GM23338 (cell line): ENCODE measurements around the gene SPINK2. TPM values are rescaled to one million over a fixed set of nuclear protein-coding genes. Genes with fewer than 3 reads are reported as not detected.

ENCODE experiments used
- ATAC-seq: fragments of 200-7000 bp; cut with Tn5 transposase; 3 replicates; pipeline ENCODE4 v1.9.1; 2020
- DNase-seq: peaks from one replicate; pipeline ENCODE4 v3.0.0-alpha.2; 2015; ENCODE audit warnings: low spot score
- H2AFZ ChIP-seq: fragments of 200-600 bp; sonication (generic); 2 replicates; pipeline ENCODE4 v1.8.0; 2016; ENCODE audit warnings: antibody characterized with exemption, mild to moderate bottlenecking, moderate library complexity
- H3F3A ChIP-seq: fragments of 200-600 bp; sonication (generic); replicated peaks from 2 replicates; pipeline ENCODE4 v1.8.0; 2017; ENCODE audit warnings: antibody characterized with exemption, mixed run types, low read depth
- H3K27ac ChIP-seq: fragments of 200-600 bp; sonication (generic); 2 replicates; pipeline ENCODE4 v1.6.1; 2016; ENCODE audit warnings: low read depth
- H3K27me3 ChIP-seq: fragments of 200-600 bp; sonication (generic); 2 replicates; pipeline ENCODE4 v1.8.0; 2016; ENCODE audit warnings: mild to moderate bottlenecking, mixed run types, moderate library complexity; ENCODE audit not compliant: insufficient read depth
- H3K36me3 ChIP-seq: fragments of 200-600 bp; sonication (generic); 2 replicates; pipeline ENCODE4 v1.8.0; 2016; ENCODE audit warnings: mild to moderate bottlenecking; ENCODE audit not compliant: insufficient read depth
- H3K4me1 ChIP-seq: fragments of 200-600 bp; sonication (generic); 2 replicates; pipeline ENCODE4 v1.8.0; 2016; ENCODE audit warnings: mild to moderate bottlenecking, moderate library complexity; ENCODE audit not compliant: insufficient read depth
- H3K4me2 ChIP-seq: fragments of 200-600 bp; sonication (generic); 2 replicates; pipeline ENCODE4 v1.7.1; 2017; ENCODE audit warnings: mixed run types
- H3K4me3 ChIP-seq: fragments of 200-600 bp; sonication (generic); 2 replicates; pipeline ENCODE4 v1.6.1; 2016; ENCODE audit warnings: mixed run types
- H3K79me2 ChIP-seq: fragments of 200-600 bp; sonication (generic); replicated peaks from 2 replicates; pipeline ENCODE4 v1.8.0; 2017; ENCODE audit warnings: mild to moderate bottlenecking; ENCODE audit not compliant: insufficient read depth
- H3K9me2 ChIP-seq: fragments of 200-600 bp; sonication (generic); 2 replicates; pipeline ENCODE4 v1.8.0; 2017; ENCODE audit not compliant: insufficient read depth
- H4K20me1 ChIP-seq: fragments of 200-600 bp; sonication (generic); replicated peaks from 2 replicates; pipeline ENCODE4 v1.8.0; 2017; ENCODE audit warnings: mild to moderate bottlenecking; ENCODE audit not compliant: insufficient read depth
- H3K27ac Mint-ChIP-seq: 2 replicates; pipeline ENCODE4 v1.8.0; 2020; ENCODE audit warnings: inconsistent platforms, mild to moderate bottlenecking, moderate library complexity, mixed read lengths
- H3K27me3 Mint-ChIP-seq: 3 replicates; pipeline ENCODE4 v1.8.0; 2022; ENCODE audit warnings: low read depth, mild to moderate bottlenecking, moderate library complexity, mixed read lengths, inconsistent platforms; ENCODE audit not compliant: insufficient read depth, poor library complexity
- H3K36me3 Mint-ChIP-seq: 3 replicates; pipeline ENCODE4 v1.8.0; 2021; ENCODE audit warnings: low read depth, mild to moderate bottlenecking, inconsistent platforms, moderate library complexity, mixed read lengths
- H3K4me1 Mint-ChIP-seq: 3 replicates; pipeline ENCODE4 v1.8.0; 2020; ENCODE audit warnings: mild to moderate bottlenecking, inconsistent platforms, mixed read lengths
- H3K4me3 Mint-ChIP-seq: 3 replicates; pipeline ENCODE4 v1.8.0; 2021; ENCODE audit warnings: moderate library complexity, mild to moderate bottlenecking, inconsistent platforms, mixed read lengths
- H3K9me3 Mint-ChIP-seq: 3 replicates; pipeline ENCODE4 v1.8.0; 2020; ENCODE audit warnings: moderate library complexity, mild to moderate bottlenecking, inconsistent platforms, mixed read lengths
- EZH2 ChIP-seq: fragments of 200-600 bp; sonication (generic); IDR thresholded peaks from one replicate; pipeline ENCODE4 v1.8.0; 2017; ENCODE audit warnings: antibody characterized with exemption, mild to moderate bottlenecking, low read depth; ENCODE audit not compliant: unreplicated experiment
- POLR2AphosphoS5 ChIP-seq: IDR thresholded peaks from 2 replicates; pipeline ENCODE4 v1.6.1; 2016; ENCODE audit warnings: antibody characterized with exemption, low read depth
- STAT1 ChIP-seq: IDR thresholded peaks from one replicate; pipeline ENCODE4 v1.6.1; 2016; ENCODE audit warnings: antibody characterized with exemption; ENCODE audit not compliant: unreplicated experiment
- ZNF114 ChIP-seq: fragments of 250-450 bp; sonication (Bioruptor Pico); IDR thresholded peaks from 2 replicates; pipeline ENCODE4 v1.5.0; 2020; ENCODE audit warnings: mild to moderate bottlenecking, moderate library complexity
- ZNF331 ChIP-seq: fragments of 250-450 bp; sonication (Bioruptor Pico); IDR thresholded peaks from 2 replicates; pipeline ENCODE4 v1.5.0; 2020; ENCODE audit warnings: low read depth, mild to moderate bottlenecking, moderate library complexity
- polyA plus RNA-seq: library from polyadenylated mRNA; unstranded; fragments of >200 nt; fragmentation: Nextera tagmentation; extraction: Ambion mirVana; gene quantifications from 2 replicates; pipeline ENCODE4 v1.2.1, GENCODE V29; 2016
- total RNA-seq: library from RNA; depleted of rRNA; stranded (reverse); fragments of >200 nt; shearing (Covaris generic); gene quantifications from 2 replicates; pipeline ENCODE4 v1.2.3, GENCODE V29; 2014
- TF ChIP-seq, protein P1 (sequence below): fragments of 250-450 bp; sonication (Bioruptor Pico); IDR thresholded peaks from 2 replicates; pipeline ENCODE4 v1.5.0; 2020; ENCODE audit warnings: mild to moderate bottlenecking, moderate library complexity
- TF ChIP-seq, protein P2 (sequence below), 2 experiments: fragments of 200-600 bp in 1 of 2; sonication (generic) in 1 of 2; conservative IDR thresholded peaks; 2 replicates each; pipeline versions ENCODE4 v1.5.1 to v1.6.1; 2016 to 2017; ENCODE audit warnings: antibody characterized with exemption in 2 of 2, low read depth in 2 of 2, mild to moderate bottlenecking in 2 of 2, moderate library complexity in 1 of 2

The SPINK2 gene
- total and polyA plus RNA-seq, 2 experiments from 2014 or later: 0.73 to 6.4 TPM

DNA sequence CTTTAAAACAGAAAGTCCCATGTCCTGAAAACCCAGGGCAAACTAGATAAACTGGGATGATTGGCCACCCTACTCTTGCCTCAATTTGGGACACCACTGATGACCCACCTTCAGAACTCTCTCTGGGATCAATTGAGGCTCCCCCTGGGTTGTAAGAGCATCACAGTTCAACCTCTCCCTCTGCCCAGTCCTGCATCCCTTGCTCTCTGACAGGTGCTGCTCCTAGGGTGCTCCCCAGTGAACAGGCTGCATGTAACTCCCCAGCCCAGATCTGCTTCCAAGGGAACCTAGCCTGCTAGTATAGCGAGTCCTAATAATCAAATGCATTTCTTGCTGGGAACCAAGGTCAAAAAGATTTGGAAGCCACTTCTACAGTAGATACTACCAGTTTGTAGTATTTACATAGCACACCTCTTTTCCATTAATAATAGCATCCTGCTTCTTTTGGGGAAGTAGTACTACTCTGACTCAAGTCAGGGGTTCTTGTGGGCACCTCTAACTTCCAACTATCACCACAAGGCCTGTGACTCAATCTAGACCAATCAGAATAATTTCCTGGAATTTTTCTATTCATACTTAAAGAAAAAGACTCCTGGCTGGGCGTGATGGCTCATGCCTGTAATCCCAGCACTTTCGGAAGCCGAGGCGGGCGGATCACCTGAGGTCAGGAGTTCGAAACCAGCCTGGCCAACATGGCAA lies 42.1 kb upstream of the SPINK2 start (continued):
- TF ChIP-seq, protein P1, sequence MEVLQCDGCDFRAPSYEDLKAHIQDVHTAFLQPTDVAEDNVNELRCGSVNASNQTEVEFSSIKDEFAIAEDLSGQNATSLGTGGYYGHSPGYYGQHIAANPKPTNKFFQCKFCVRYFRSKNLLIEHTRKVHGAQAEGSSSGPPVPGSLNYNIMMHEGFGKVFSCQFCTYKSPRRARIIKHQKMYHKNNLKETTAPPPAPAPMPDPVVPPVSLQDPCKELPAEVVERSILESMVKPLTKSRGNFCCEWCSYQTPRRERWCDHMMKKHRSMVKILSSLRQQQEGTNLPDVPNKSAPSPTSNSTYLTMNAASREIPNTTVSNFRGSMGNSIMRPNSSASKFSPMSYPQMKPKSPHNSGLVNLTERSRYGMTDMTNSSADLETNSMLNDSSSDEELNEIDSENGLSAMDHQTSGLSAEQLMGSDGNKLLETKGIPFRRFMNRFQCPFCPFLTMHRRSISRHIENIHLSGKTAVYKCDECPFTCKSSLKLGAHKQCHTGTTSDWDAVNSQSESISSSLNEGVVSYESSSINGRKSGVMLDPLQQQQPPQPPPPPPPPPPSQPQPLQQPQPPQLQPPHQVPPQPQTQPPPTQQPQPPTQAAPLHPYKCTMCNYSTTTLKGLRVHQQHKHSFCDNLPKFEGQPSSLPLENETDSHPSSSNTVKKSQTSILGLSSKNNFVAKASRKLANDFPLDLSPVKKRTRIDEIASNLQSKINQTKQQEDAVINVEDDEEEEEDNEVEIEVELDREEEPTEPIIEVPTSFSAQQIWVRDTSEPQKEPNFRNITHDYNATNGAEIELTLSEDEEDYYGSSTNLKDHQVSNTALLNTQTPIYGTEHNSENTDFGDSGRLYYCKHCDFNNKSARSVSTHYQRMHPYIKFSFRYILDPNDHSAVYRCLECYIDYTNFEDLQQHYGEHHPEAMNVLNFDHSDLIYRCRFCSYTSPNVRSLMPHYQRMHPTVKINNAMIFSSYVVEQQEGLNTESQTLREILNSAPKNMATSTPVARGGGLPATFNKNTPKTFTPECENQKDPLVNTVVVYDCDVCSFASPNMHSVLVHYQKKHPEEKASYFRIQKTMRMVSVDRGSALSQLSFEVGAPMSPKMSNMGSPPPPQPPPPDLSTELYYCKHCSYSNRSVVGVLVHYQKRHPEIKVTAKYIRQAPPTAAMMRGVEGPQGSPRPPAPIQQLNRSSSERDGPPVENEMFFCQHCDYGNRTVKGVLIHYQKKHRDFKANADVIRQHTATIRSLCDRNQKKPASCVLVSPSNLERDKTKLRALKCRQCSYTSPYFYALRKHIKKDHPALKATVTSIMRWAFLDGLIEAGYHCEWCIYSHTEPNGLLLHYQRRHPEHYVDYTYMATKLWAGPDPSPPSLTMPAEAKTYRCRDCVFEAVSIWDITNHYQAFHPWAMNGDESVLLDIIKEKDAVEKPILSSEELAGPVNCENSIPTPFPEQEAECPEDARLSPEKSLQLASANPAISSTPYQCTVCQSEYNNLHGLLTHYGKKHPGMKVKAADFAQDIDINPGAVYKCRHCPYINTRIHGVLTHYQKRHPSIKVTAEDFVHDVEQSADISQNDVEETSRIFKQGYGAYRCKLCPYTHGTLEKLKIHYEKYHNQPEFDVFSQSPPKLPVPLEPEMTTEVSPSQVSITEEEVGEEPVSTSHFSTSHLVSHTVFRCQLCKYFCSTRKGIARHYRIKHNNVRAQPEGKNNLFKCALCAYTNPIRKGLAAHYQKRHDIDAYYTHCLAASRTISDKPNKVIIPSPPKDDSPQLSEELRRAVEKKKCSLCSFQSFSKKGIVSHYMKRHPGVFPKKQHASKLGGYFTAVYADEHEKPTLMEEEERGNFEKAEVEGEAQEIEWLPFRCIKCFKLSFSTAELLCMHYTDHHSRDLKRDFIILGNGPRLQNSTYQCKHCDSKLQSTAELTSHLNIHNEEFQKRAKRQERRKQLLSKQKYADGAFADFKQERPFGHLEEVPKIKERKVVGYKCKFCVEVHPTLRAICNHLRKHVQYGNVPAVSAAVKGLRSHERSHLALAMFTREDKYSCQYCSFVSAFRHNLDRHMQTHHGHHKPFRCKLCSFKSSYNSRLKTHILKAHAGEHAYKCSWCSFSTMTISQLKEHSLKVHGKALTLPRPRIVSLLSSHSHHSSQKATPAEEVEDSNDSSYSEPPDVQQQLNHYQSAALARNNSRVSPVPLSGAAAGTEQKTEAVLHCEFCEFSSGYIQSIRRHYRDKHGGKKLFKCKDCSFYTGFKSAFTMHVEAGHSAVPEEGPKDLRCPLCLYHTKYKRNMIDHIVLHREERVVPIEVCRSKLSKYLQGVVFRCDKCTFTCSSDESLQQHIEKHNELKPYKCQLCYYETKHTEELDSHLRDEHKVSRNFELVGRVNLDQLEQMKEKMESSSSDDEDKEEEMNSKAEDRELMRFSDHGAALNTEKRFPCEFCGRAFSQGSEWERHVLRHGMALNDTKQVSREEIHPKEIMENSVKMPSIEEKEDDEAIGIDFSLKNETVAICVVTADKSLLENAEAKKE (CRISPR knock-in tag): no peak
- TF ChIP-seq POLR2AphosphoS5 (no peak), STAT1 (no peak), EZH2 (no peak)
- TF ChIP-seq, protein P2, sequence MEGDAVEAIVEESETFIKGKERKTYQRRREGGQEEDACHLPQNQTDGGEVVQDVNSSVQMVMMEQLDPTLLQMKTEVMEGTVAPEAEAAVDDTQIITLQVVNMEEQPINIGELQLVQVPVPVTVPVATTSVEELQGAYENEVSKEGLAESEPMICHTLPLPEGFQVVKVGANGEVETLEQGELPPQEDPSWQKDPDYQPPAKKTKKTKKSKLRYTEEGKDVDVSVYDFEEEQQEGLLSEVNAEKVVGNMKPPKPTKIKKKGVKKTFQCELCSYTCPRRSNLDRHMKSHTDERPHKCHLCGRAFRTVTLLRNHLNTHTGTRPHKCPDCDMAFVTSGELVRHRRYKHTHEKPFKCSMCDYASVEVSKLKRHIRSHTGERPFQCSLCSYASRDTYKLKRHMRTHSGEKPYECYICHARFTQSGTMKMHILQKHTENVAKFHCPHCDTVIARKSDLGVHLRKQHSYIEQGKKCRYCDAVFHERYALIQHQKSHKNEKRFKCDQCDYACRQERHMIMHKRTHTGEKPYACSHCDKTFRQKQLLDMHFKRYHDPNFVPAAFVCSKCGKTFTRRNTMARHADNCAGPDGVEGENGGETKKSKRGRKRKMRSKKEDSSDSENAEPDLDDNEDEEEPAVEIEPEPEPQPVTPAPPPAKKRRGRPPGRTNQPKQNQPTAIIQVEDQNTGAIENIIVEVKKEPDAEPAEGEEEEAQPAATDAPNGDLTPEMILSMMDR (conservative IDR thresholded peaks at IDR 0.05; ENCODE audit: low read depth in 2 of 2): no peak

DNA sequence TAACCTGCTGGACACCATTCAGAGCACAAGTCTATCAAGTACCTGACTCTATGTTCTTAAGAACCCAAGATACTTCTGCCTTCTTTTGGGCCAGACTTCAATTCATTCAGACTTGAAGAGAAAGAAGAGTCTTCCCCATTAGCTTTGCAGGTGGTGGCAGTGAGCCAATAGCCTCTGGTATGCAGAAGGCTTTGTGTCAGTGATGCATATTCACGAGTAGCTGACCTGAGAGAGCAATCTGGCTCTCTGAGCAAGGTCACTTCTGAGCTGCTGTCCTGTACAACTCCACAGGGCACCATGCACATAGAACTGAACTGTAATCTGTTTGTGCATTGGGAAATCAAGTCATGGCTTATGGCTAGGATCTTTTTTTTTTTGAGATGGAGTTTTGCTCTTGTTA lies 39.9 kb upstream of the SPINK2 start:
- H4K20me1 ChIP-seq: no peaks in the 10 kb centered on the region
- H3K36me3 ChIP-seq: no peaks in the 10 kb centered on the region
- H3K27me3 ChIP-seq: no peaks in the 10 kb centered on the region
- no peaks in the 10 kb centered on the region for H3K9me2 ChIP-seq
- Mint-ChIP-seq H3K36me3 (no peaks in the 10 kb centered on the region), H3K27me3 (no peaks in the 10 kb centered on the region), H3K27ac (no peak overlapping the region), H3K4me1 (peaks cover 2% of the 10 kb centered on the region; the same call in 2 of the 3 replicates), H3K4me3 (no peak overlapping the region), H3K9me3 (peaks cover 2% of the 10 kb centered on the region; the same call in 1 of the 3 replicates)
- H3K79me2 ChIP-seq: no peaks in the 10 kb centered on the region
- H3K4me3 ChIP-seq: no peak overlapping the region
- ATAC-seq: peak; percentile 95
- peaks cover 4% of the 10 kb centered on the region; the same call in 1 of the 2 replicates for H3K4me1 ChIP-seq
- no peak overlapping the region for H3K4me2 ChIP-seq
- no peaks in the 10 kb centered on the region for H3F3A ChIP-seq
- no peak overlapping the region for H2AFZ ChIP-seq
- no peak overlapping the region; the same call in 1 of the 2 replicates for H3K27ac ChIP-seq
- peak; percentile 68 for DNase-seq
- no peak for TF ChIP-seq ZNF114 (CRISPR knock-in tag)
- TF ChIP-seq STAT1: no peak
- no peak for TF ChIP-seq ZNF331 (CRISPR knock-in tag)
- TF ChIP-seq, protein P2 (conservative IDR thresholded peaks at IDR 0.05; ENCODE audit: low read depth in 2 of 2): no peak
